GM18520 (cell line): ENCODE measurements around the gene NUDT4.
"Not testable (repeated sequence)": the region's sequence is repeated elsewhere in the genome, so short reads cannot be mapped to it uniquely, and the experiment has no call there.

Source experiments
- ATAC-seq: cut with Tn5 transposase; IDR thresholded peaks from one replicate; pipeline ENCODE4 v1.9.1; 2021; ENCODE audit not compliant: unreplicated experiment

The NUDT4 gene

GRCh38 chr12:93366422-93366821 lies 11.3 kb upstream of the NUDT4 start:
- no peak for ATAC-seq

DNA sequence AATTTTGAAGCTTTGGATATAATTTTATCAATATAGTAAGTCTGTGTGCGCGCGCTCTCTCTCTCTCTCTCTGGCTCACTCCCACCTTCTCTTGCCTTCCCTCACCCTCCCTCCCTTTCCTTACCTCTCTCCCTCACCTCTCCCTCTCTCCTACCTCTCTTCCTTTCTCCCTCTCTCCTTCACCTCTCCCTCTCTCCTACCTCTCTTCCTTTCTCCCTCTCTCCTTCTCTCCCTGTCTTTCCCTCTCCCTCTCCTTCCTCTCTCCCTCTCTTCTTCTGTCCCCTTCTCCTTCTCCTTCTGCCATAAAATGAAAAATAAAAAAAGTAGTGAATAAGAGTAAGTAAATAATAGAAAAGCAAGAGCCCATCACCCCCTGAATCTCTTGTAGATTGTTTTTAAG lies 9.0 kb upstream of the NUDT4 start:
- no peak for ATAC-seq

DNA sequence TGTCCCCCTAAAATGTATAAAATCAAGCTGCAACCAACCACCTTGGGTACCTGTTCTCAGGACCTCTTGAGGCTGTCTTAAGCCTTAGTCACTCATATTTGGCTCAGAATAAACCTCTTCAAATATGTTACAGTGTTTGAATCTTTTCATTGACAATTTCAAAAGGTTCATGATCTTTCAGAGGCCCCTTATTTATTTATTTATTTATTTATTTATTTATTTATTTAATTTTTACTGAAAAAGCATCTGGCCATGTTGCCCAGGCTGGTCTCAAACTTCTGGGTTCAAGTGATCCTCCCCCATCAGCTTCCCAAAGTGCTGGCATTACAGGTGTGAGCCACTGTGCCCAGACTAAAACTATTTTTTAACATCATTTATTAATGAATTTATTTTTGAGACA lies 8.2 kb upstream of the NUDT4 start:
- ATAC-seq = no peak

DNA sequence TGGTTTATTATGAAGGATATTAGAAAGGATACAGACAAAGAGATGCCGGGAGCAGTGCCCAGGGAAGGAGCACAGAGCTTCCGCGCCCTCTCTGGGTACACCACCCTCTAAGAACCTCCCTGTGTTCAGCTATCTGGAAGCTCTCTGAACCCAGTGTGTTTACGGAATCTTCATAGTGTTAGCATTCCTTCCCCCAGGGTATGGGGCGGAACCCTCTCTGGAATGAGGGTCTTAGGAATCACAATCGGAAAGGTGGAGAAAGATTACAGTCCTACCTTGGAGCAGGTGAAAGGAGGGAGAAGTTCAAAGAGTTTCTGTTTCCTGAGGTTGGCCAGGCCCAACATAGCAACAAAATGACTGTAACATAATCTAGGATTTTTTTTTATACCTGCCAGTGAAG lies 6.8 kb upstream of the NUDT4 start:
- ATAC-seq = no peak

DNA sequence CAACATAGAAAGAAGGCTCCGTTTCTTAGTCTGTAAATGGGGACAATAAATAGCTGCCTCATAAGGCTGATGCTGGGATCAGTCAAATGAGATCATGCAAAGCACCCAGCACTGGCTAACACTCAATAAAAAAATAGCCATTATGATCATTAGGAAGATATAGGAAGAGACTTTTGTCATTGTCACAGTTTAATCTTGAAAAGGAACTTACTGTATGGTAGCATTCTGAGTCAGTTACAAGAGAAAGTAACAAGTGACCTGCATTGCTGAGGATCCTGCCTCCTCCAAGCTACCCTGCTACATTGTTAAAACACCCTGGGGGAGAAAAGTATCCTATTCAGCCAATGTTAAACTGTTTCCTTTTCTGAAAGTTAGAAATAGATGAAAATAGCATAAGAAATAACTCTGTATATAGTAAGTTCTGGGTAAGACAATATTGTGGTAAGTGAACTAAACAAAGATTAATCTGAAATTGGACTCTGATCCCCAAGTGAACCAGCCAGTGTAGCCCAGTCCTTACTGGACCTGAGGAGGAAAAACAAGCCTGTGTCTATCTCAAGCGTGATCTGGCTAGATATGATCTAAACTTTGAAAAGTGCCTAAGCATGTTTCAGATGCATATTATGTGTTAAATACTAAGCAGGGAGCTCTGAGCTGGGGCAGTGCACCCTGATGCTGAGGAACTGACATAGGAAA lies 3.6 kb upstream of the NUDT4 start:
- ATAC-seq = no peak

DNA sequence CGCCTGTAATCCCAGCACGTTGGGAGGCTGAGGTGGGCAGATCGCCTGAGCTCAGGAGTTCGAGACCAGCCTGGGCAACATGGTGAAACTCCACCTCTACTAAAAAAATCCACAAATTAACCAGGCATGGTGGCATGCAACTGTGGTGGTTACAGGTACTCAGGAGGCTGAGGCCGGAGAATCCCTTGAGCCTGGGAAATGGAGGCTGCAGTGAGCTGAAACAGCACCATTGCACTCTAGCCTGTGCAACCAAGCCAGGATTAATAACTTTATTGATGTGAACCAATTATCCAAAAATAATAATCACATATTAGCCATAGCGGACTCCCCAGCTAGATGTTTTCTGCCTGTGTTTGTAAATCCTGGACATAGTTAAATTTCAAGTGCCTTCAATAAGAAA lies 1.8 kb upstream of the NUDT4 start:
- ATAC-seq = no peak

- no peak for ATAC-seq
Observed at GRCh38 chr12:93376436-93377251, 1.1 kb upstream of the NUDT4 start.

- ATAC-seq = peak; percentile 16
Observed at GRCh38 chr12:93378196-93378997, 672 bp downstream of the NUDT4 start.

DNA sequence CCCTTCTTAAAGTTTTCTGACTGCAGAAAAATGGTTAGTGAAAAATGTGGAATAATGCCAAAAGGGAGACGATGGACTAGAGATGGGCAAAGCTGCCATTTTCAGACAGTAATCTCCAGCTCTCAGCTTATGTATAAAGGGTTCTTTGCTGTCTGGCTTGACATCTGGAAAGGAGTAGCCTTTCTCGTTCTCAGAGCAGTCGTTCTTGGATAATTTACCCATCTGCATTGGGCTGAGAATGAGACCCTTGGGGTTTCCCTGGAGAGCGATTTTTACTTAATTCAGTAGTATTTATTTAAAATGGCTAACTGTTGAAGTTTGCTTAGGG lies 1.2 kb downstream of the NUDT4 start:
- no peak for ATAC-seq

GRCh38 chr12:93379326-93379980 lies 1.7 kb downstream of the NUDT4 start:
- ATAC-seq = no peak

DNA sequence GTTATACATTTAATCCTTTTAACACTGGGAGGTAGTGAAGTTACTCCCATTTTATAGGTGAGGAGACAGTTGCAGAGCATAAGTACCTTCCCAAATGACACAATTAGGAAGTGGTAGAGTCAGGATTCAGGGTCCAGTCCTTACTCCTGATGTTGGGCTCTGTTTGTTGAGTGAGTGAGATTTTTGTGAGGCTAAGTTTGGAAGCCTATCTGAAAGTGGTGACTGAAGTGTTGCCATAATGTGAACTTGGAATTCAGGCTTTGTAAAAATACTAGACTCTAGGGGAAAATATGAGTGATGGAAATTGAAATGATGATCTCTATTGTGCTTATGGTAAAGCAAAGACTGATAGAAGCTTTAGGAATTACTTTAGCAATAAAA lies 2.2 kb downstream of the NUDT4 start:
- no peak for ATAC-seq

GRCh38 chr12:93380480-93381121 lies 2.9 kb downstream of the NUDT4 start:
- ATAC-seq = no peak

DNA sequence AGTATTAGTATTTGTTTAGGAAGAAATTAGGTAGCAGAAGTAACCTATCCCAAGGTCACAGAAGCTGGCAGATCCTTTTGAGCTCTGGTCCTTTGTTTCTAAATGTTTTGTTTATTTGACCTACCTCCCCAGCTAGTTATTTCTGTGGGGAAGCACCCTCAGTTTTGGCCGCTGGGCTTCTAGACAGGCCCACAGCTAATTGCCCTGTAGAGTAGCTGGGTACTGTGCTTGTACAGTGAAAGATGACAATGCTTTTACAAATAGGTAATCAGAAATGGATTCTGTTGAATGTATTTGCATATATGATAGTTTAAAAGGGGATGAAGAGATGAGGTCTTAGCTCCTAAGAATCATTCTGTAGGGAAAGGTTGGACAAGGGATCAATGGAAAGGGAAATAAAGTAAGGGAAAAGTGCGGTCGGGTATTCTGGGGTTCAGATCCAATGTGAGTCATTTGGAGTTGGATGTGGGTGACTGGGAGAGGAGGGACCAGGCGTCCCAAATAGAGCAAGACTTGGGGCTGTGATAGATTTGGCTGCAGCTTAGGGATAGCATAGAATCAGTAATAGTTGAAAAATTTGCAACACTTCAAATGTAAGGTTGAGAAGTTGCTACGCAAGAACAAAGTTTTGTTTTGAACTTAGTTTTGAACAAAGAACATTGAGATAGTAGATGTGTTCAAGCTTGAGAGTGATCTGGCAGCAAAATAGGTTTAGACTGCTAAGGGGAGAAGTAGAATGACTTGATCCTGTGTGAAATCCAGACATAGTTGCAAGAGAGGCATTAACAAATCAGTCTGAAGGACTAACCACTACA lies 3.6 kb downstream of the NUDT4 start:
- no peak for ATAC-seq

- not testable (repeated sequence) for ATAC-seq
Observed at GRCh38 chr12:93381976-93382437, 4.3 kb downstream of the NUDT4 start.

DNA sequence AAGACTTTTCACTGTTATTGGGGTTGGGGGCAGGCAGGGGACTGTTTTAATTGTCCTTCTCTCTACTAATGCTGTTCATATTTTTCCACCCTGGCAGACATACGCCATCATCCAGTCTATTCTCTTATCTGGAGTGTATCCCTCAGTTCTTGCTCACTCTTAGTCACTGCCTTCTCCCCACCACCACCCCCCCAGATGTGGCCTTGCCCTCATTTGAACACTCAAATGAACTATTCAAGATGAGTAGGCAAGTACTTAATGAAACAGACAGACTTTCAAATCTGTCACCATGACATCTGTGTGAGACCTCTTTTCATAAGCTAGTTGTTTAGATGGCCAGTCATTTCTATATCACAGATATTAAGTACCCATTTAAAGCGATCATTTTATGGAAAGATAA lies 10.1 kb downstream of the NUDT4 start:
- ATAC-seq = peak; percentile 55

DNA sequence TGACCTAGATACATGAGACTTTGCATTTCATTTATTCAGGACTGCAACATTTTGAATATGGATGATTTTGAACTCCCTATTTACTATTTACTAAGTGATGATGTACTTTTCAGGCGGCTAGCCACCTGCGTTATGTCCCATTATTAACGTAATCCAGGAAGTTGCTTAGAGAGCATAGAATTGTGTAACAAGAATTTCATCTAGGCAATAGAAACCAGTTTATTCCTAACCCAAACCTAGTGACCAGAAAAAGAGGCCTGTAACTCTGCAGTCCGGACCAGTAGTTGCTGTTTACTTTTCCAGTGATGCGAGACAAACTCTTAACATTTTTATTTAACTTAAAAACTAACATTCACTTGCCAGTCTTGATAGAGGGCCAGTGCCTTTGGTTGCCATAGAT lies 12.3 kb downstream of the NUDT4 start:
- ATAC-seq = no peak

DNA sequence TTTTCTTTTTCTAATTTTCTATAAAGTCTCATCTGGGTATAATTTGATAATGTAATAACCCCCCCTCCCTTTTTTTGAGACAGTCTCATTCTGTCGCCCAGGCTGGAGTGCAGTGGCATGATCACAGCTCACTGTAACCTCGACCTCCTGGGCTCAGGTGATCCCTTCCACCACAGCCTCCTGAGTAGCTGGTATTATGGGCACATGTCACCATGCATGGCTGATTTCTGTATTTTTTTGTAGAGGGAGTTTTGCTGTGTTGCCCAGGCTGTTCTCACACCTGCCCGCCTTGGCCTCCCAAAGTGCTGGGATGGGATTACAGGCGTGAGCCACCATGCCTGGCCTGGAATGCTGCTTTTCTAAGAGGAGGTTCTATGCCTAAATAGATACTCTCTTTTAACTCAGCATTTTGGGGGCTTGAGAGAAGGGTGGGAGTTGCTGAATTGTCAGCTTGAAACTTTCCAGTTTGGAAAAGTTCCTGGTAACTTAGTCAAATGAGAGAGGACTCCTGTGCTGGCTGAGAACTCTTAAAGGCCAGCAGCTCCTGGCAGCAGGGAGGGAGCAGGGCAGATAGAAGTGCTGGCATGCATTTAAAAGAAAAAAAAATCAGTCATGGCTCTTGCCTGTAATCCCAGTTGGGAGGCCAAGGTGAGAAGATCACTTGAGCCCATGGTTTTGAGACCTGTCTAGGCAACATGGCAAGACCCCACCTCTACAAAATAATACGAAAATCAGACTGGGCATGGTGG lies 13.0 kb downstream of the NUDT4 start:
- no peak for ATAC-seq

GRCh38 chr12:93393425-93393824 lies 15.7 kb downstream of the NUDT4 start:
- no peak for ATAC-seq

DNA sequence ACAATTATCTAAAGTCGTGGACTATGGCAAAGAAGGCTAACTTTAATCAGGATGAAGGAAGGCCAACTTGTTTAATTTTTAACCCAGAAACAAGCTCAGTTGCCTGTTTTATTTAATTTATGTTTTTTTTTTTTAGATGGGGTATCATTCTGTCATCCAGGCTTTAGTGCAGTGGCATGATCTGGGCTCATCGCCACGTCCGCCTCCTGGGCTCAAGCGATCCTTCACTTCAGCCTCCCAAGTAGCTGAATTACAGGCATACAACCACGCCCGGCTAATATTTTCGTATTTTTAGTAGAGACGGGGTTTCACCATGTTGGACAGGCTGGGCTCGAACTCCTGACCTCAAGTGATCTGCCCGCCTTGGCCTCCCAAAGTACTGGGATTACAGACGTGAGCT lies 19.7 kb downstream of the NUDT4 start:
- no peak for ATAC-seq
